Stimulated activated CD8-positive, alpha-beta memory T cell treated with anti-CD3 and anti-CD28 coated beads, Interleukin-15, amount 100 ng/mL, for 4 hours (primary cell): Measurements from ENCODE around the gene SLC45A1.
"Not testable (repeated sequence)": the region's sequence is repeated elsewhere in the genome, so short reads cannot be mapped to it uniquely, and the experiment has no call there.

Experiments
- DNase-seq, 2 donors: peaks; one replicate each; pipeline ENCODE4 v3.0.0-alpha.2; 2020; ENCODE audit warnings: low read depth in 2 of 2

The SLC45A1 gene

DNA sequence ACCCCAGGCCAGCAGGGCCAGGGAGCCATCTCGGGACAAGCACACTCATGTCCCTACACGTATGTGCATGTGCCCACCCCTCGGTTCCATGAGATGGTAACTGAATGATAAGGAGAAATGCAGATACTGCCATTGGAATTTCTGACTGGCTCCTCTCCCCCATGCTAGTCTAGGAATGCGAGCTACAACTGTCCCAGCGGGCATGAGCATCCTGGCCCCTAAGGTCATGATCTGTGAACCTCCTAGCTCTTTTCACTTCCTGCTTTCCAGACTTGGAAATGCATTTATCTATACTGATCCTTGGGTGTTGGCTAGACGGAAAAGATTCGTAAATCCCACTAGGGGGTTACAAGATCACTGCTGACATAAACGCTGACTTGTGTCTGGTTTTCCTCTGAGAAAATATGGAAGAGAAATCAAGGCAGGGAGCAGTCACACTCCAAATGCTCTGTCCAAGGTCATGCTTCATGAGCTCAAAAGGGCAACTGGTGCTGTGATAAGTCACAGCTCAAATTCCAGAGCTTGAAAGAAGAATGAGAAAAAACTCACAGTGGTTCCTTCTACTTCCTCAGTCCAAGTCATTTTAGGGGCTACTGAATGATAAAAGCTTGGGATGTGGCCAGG, 49.8 kb downstream of the SLC45A1 start:
- DNase-seq: no peak

DNA sequence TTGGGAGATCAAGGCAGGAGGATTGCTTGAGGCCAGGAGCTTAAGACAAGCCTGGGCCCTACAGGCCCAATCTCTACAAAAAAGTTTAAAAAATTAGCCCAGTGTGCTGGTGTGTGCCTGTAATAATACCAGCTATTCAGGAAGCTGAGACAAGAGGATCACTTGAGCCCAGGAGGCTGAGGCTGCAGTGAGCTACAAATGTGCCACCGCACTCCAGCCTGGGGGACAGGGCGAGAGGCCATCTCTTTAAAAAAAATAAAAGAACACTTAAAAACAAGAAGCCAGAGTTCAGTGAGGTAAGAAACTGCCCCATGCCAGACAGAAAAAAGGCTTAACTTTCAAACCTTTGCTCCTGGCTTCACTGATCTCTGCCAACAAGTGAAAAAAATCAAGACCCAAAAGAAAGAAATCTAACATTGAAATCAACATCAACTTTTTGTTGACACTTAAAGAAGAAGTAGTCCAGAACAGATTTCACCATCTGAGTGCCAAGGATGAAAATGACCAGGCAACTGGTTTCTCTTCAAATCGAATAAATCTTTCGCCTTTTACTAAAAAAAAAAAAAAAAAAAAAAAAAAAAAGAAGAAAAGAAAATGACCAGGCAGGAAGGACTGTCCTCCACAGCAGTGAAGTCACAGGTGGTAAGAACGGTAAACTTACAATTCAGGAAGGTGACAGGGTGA, 51.2 kb downstream of the SLC45A1 start:
- no peak for DNase-seq

DNA sequence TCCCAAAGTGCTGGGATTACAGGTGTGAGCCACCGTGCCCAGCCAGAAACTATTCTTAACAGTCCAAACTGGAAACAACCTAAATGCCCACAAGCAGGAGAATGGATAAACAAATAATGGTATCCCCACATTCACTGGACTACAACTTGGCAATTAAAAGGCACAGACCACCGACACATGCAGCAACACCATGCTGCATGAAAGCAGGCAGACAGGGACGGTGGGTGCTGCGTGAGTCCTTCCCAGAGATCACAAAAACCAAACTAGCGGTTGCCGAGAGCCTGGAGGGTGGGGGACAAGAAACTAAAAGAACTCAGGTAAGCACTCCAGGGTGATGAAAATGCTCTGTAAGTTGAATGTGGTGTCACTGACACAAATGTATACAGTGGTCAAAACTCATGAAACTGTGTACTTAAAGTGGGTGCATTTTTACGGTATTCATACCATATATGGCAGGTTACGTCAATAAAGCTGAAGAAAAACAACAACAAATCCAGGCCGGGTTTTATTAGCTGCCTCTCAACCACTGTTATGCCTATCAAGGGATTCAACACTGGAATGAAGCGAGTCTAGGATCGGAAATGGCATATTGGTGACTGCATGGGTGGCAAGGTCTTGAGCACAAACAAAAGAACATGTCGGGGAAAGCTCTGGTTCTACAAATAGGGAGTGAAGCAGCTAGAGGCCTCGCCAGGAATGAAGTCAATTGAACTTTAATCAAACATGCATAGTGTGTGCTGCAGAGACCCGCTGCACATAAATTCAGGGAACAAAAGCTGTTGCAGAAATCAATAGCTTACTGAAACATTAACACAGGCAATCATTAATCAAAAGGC, 52.4 kb downstream of the SLC45A1 start:
- no peak for DNase-seq

DNA sequence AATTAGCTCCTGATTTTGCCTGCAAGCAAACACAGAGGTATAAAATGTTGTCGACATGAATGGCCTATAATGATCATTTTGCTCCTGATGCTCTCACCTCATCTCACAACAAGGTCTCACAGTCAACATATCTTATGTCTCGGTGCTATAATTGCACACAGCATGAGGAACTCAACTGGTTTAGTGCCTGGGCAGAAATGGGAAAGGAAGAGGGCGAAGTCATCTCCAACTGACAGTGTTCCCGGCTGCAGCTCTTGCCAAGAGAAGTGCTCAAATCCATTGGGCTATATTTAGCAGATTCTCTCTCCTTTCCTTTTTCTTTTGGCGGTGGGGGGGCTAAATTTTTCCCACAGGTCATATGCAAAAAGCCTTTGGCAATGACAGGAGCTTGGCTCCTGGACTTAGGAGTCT, 53.0 kb downstream of the SLC45A1 start:
- no peak for DNase-seq

DNA sequence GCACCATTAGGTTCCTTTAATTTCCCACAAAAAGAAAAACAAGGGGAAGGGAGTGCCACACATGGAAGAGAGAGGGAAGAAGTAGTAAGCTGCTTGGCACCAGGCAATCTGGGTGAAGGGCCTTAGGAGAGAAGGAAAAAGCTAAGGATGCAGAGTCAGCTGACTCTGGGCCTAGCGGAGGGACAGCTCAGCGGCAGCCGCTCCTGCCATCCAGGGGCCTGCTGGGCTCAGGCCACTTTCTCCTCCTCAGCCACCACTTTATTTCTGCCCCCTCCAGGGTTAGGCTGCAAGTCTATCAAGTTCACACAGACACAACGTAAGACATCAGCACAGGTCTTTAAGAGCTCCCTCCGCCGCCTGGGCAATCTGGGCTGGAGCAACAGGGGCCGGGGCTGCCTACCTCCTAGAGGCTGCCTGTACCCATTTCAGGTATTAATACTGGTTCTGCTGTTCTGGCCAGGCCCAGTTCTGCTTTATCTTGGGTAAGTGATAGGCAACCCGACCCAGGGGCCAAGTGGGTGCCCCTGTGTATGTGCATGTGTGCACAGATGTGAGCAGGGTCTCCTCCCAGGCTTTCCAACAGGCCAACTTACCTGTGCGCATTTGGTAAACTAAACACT, 53.6 kb downstream of the SLC45A1 start:
- DNase-seq: no peak

DNA sequence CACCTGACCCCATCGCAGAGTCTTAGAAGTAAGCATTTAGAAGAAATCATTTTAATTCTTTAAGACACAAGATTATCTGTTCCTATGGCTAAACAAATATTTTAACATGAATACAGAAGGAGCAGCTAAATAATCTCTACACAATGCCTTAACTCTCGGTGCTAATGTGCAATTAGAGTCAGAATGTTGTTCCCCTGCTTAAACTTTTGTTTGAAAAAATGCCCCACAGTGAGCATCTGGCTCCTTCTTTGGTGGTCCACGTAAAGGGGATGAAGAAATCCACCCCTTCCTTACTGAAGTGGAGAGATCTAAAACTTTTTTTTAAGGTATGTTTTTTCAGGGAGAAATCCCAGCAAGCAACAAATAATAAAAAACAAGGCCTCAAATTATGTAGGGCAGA, 55.2 kb downstream of the SLC45A1 start:
- no peak for DNase-seq

DNA sequence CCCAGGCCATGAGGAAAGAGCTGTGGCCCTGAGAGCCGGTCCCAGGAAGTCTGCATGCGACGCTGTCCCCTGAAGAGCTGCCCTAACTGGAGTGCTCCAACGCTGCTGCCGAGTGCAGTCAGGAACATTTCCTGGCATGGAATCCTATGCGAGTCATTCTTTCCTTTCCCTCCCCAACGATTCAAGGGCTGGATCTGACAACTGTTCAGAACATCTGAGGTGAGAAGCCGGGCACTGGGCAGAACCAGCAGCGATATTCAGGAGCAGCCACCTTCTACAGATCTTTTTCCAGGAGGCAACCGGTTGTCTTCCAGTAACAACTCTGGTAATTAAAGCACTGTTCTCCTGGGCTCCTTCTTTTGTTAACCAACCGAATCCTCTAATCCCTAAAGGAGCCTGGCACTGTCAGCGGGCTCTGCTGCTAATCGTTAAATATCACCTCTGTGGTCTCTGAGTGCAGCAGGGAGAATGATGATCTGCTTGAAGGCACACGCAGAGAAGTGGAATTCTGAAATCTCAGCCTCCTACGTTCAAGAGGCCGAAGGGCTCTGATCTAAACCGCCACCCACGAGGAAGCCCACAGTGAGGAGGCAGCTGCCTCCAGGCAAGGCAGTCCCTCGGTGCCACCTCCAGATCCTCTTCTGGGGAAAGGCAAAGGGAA, 55.8 kb downstream of the SLC45A1 start:
- no peak for DNase-seq

DNA sequence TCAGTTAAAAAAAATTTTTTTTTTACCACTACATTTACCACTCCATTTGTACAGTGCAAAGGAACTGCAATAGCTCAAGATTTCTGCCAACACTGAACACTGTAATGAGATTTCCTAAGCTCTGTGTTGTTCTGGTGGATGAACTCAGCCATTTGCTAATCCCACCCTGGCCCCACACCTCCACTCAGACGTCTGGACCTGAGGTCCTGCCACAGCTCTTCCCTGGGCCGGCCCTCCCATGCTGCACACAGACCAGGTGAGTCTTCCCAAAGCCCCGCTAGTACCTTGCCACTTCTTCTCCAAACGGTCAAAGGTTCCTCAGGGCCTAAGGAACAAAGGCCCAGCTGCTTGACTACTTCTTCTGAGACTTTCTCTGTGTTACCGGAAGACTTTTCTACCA, 56.4 kb downstream of the SLC45A1 start:
- no peak for DNase-seq

DNA sequence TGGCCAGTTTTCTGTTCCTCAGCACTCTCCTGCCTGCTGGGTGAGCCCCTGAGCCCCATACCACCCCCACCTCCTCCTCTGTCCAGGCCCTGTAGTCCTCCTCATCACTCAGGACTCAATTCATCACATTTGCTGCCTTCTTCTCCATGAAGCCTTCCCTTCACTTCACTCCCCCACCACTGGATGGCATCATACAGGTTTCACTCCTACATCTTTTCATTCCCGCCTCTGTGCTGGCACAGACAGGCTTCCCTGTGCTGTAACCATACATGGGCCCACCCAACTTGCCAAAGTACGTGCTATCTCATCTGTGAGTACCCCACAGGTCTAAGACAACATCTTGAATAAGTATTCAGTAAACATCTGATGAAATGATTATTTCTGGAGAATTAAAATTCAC, 56.9 kb downstream of the SLC45A1 start:
- no peak for DNase-seq

DNA sequence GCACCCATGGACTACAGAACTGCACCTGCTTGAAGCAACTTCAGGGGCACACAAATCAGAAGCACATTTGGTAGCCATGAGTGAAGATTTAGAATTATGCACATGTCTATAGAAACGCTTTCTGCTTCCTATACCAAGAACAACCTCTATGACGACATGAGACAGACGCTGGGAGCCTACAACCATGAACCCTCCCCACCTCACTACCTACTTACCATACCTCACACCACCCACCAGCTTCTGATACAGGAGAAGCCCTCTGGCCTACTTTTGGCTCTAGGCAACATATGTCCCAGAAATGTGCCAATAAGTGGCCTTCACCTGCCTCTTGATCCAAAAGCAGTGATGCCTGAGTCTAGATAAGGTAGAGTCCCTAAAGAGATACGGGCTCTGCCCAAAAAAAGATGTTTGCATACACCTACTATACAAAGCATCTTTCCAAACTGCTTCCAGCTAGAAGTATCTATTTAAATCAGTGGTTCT, 58.5 kb downstream of the SLC45A1 start:
- DNase-seq: no peak

DNA sequence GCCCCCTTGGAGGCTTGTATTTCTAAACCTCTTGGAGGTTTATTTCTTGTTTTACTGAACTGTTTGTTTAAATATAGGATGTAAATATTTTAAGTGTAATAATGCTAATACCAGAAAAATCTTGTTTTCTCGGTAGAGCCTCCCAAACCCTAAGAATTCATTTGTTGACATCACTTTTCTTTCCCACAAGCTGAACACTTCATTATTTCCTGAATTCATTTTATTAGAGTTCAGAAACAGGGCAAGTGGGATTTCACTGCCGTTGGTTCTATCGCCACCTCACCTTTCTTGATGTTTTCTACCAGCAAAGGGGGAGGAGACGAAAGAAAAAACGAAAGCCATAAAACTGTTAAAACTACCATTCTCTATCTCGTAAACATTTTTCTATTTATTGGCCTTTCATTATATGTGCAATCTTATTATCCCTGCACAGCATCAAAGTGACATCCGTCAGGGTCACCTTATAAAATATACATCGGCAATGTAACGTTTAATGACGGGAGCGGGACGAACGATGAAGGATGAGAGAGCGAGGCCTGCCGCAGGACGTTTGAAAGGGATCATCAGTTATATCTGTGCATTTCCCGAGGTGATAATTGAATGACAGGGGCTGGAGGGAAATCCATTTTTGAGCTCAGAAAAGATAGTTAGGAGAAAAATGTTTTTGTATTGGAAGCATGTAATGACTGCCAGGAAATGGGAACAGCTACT, 59.5 kb downstream of the SLC45A1 start:
- DNase-seq: no peak

DNA sequence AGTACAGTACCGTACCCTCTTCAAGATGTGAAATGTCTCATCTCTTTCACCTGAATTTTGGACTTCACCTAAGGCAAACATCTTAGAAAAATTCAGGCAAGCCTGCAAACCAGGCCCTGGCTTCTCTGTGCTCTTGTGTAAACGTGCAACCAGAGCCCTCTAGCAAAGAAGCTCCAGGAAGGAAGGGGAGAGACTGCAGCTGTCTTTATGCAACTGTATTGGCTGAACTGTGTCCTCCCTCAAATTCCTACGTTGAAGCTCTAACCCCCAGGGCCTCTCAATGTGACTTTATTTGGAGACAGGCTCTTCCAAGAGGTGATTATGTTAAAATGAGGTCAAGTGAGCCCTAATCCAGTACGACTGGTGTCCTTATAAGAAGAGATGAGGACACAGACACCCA, 60.3 kb downstream of the SLC45A1 start:
- no peak for DNase-seq

DNA sequence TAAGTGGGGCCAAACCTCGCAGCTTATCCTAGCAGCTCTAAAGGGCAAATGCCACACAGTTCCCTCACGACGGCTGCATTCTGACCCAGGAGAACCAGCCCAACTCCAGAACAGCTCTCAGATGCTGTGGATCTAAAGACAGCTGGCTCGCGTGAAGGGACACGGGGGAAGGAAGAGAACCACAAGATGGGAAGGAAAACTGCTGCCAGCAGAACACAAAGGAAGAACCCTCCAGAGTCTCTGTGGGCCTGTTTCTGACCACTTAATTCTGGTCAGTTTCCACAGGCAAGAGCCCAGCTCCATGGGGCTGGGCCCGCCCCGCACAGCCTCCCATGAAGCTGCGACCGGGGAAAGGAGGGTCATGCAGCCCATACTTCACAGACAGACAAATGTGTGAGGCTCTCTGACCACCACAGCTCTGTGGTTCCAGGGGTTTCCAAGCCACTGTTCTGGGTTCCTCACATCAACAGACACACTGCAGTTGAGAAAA, 61.1 kb downstream of the SLC45A1 start:
- DNase-seq: no peak

DNA sequence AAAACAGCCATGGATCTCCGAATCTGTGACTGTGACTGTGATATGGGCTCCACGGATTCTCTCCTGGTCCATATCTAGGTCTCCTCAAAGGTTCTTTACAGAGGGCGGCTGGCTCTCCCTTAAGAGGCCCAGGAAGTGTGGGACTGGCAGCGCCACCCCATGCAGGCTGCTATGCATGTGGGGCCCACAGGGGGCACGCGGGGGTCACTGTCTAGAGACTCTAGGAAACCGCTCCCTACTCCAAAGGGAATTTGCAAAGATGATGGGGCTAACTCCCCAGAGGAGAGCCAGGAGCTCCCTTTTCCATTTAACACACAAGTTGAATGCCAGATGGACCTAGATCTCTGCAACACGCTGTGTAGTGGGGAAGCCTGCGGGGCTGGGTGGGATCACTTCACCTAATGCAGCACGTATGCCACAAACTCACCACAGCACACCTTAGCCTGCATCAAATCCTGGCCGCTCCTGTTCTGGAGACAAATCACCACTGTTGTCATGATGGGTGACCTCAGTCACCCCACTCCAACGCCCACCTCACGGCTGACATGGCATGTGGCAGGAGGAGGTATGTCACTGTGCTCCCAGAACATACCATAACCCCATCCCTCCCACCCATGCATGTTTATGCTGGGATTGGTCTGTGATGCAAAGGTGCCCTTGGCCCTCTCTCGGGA, 61.7 kb downstream of the SLC45A1 start:
- DNase-seq: no peak

DNA sequence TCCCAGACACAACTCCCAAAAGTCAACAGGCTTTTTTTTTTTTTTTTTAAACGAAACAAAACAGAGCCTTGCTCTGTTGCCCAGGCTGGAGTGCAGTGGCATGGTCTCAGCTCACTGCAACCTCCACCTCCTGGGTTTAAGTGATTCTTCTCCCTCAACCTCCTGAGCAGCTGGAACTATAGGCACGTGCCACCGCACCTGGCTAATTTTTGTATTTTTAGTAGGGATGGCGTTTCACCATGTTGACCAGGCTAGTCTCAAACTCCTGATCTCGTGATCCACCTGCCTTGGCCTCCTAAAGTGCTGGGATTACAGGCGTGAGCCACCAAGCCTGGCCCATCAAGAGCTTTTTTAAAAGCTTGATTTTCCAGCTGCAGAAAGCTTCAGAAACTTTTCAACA, 62.4 kb downstream of the SLC45A1 start:
- not testable (repeated sequence) for DNase-seq

DNA sequence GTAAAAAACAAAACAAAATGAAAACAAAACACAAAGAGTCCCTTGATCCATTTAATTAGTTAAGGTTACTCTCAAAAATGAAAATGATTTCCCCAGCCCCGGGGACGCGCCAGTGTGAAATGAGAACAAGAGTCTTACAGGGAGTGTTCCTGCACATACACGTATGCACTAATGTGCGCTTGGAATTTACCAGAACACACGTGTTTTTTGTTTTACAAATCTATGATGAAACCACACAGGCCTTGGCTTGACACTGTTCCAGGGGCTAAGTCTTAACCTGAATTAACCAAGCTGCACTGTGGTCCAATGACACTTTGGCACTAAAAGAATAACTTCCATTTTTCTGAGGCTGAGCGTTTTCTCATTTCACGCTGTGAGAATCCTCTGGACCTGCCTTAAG, 63.7 kb downstream of the SLC45A1 start:
- no peak for DNase-seq

DNA sequence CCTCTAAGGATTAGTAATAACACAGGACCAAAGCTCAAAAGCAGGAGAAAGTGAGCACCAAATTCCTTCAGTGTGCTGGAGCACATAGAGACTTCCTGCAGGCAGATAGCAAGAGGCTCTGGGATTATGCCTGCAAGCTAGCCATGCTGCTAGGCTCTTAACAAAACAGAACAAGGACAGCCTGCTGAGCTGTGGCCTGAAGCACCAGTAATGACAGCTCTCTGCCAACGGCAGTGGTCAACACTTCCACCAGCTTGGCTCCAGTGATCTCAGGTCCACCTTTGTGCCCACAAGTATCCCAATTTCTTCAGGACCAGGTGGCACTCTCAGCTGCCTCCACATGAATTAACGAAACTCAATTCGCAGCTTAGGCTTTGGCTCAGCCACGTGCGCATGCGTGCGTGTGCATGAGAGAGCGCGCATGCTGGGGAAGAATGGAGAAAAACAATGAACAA, 64.2 kb downstream of the SLC45A1 start:
- DNase-seq: no peak

DNA sequence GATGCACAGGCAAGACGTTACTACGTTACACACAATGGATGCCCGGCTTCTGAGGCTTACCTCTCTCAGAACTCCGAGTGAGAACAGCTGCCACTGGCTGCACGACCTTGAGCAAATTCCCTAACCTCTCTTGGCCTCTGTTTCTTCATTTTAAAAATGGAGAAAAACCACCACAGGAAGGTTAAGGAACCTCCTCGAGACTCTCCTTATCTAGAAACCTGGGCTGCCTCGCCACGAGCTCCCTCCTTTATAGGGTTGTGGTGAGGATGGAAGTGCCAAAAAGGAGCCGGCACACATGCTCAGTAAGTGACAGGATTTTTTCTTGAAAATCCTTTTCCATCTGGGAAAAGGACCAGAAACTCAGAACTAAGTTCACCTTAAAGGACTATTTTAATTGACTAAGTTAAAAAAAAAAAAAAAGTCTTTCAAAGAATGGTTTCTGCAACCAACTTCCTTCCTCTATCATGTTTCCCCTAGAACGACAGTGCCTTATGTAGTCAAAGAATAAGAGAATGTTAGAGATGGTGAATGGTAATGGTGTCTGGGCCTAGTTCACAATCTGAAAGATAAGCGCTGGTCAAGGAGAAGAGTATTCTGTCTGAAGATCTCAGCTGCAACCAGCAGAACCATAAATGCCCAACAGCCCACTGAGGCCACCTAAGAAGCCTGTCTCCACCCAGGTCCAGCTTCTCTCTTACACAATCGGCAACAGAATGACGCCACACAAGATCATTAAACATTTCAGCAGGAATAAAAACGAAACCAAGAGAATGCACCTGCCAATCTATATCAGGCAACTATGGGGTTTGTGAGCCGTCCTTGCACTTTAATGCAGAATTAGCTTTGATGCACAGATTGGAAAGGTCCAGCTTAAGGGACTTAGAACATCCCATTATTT, 64.9 kb downstream of the SLC45A1 start:
- DNase-seq: no peak

DNA sequence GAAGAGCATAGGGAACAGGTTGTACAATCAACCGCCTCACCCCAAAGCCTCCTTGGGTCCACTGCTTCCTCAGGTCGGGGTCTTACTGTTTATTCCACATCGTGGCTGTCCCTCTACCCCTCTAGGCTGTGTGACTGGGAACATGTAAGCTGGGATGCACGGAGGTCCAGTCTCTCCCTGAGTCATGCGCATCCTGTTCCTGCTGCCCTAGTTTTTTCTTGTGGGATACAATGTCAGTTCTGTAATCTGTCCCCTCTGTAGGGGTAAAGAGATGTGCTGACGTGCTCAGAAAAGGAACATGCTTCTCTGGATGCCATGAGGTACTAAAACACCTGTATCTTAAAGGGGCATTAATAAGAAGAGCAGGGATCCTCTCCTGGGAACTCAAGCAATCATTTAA, 66.2 kb downstream of the SLC45A1 start:
- no peak for DNase-seq
